K562 (cell line): ENCODE measurements around the gene TAS2R40. TPM values are rescaled to one million over a fixed set of nuclear protein-coding genes. Genes with fewer than 3 reads are reported as not detected.

ENCODE experiments used
- DIDO1 ChIP-seq: fragments of 450-650 bp; IDR thresholded peaks from 2 replicates; pipeline ENCODE4 v1.6.1; 2016; ENCODE audit warnings: low read depth, missing biosample characterization, missing genetic modification characterization
- ETV5 ChIP-seq: sonication (generic); formaldehyde crosslinking; IDR thresholded peaks from 2 replicates; pipeline ENCODE4 v1.4.0; 2020; ENCODE audit warnings: low read depth, mild to moderate bottlenecking, missing genetic modification reagents
- HDAC6 ChIP-seq: IDR thresholded peaks from 2 replicates; pipeline ENCODE4 v1.6.1; 2012; ENCODE audit warnings: low read depth, mild to moderate bottlenecking, control low read depth, inconsistent platforms, low read length, moderate library complexity
- HNRNPH1 ChIP-seq: fragments of 200-400 bp; formaldehyde crosslinking; optimal IDR thresholded peaks from 2 replicates; pipeline ENCODE3; 2017; ENCODE audit warnings: low read depth, mild to moderate bottlenecking, low read length, moderate library complexity
- MXI1 ChIP-seq: IDR thresholded peaks from 2 replicates; pipeline ENCODE4 v1.6.1; 2011; ENCODE audit warnings: low read depth, mild to moderate bottlenecking, improper control_type of control experiment, low read length
- SIN3B ChIP-seq: fragments of 450-650 bp; IDR thresholded peaks from 2 replicates; pipeline ENCODE4 v1.6.1; 2017; ENCODE audit warnings: low read depth, mild to moderate bottlenecking, moderate library complexity
- SMAD1 ChIP-seq: fragments of 150-350 bp; IDR thresholded peaks from 2 replicates; pipeline ENCODE4 v1.6.1; 2014; ENCODE audit warnings: low read length, low read depth; ENCODE audit not compliant: partially characterized antibody
- SRF ChIP-seq, 2 experiments: fragments of 250-450, 450-650 bp in 1 of 2; sonication (Bioruptor Pico) in 1 of 2; sonication (generic) in 1 of 2; formaldehyde crosslinking; IDR thresholded peaks; 2 replicates each; pipeline versions ENCODE4 v1.5.0 to v1.5.1; 2020 to 2022; ENCODE audit warnings: mild to moderate bottlenecking in 1 of 2, missing genetic modification reagents in 1 of 2
- SRSF3 ChIP-seq: fragments of 200-400 bp; formaldehyde crosslinking; IDR thresholded peaks from 2 replicates; pipeline ENCODE4 v1.6.1; 2016; ENCODE audit warnings: mild to moderate bottlenecking, low read length, moderate library complexity; ENCODE audit not compliant: insufficient read depth
- ZNF76 ChIP-seq: fragments of 250-450 bp; sonication (Bioruptor Pico); IDR thresholded peaks from 2 replicates; pipeline ENCODE4 v1.4.0; 2020; ENCODE audit warnings: mild to moderate bottlenecking, moderate library complexity, borderline replicate concordance
- polyA plus RNA-seq, 8 experiments: library from polyadenylated mRNA; depleted of rRNA in 4 of 8; stranded (reverse) in 5 of 8; unstranded in 3 of 8; fragments of >200 nt; fragmentation: Nextera tagmentation in 2 of 8; fragmentation: Illumina TruSeq in 1 of 8; extraction: Ambion mirVana in 2 of 8; extraction: Trizol in 1 of 8; gene quantifications; 2 replicates each; pipeline versions ENCODE4 v1.2.1 to v1.2.3, GENCODE V29; 2011 to 2014; ENCODE audit warnings: inconsistent platforms in 1 of 8, missing spikeins in 1 of 8
- total RNA-seq, 7 experiments: library from RNA; depleted of rRNA in 6 of 7; stranded (reverse); fragments of >200 nt in 6 of 7; fragmentation: Illumina TruSeq in 2 of 7; extraction: Trizol in 2 of 7; gene quantifications; 2 replicates each; pipeline versions ENCODE4 v1.2.1 to v1.2.3, GENCODE V29; 2011 to 2021; ENCODE audit warnings: low replicate concordance in 1 of 7
- TF ChIP-seq, protein P1 (sequence below): fragments of 250-450 bp; sonication (Bioruptor Pico); IDR thresholded peaks from 2 replicates; pipeline ENCODE4 v1.9.0; 2021; ENCODE audit warnings: mild to moderate bottlenecking, inconsistent platforms
- TF ChIP-seq, protein P2 (sequence below): sonication (generic); formaldehyde crosslinking; IDR thresholded peaks from 2 replicates; pipeline ENCODE4 v1.8.1; 2023; ENCODE audit warnings: missing genetic modification reagents, mild to moderate bottlenecking, borderline replicate concordance
- TF ChIP-seq, protein P3 (sequence below): IDR thresholded peaks from 3 replicates; pipeline ENCODE4 v1.6.1; 2011; ENCODE audit warnings: borderline replicate concordance, mild to moderate bottlenecking, moderate library complexity; ENCODE audit not compliant: insufficient read length; ENCODE audit errors: extremely low read depth

The TAS2R40 gene
- total and polyA plus RNA-seq, 9 of the 15 experiments (the other 6 are each of a cell fraction or from before 2014, with no cell fraction given): not detected

DNA sequence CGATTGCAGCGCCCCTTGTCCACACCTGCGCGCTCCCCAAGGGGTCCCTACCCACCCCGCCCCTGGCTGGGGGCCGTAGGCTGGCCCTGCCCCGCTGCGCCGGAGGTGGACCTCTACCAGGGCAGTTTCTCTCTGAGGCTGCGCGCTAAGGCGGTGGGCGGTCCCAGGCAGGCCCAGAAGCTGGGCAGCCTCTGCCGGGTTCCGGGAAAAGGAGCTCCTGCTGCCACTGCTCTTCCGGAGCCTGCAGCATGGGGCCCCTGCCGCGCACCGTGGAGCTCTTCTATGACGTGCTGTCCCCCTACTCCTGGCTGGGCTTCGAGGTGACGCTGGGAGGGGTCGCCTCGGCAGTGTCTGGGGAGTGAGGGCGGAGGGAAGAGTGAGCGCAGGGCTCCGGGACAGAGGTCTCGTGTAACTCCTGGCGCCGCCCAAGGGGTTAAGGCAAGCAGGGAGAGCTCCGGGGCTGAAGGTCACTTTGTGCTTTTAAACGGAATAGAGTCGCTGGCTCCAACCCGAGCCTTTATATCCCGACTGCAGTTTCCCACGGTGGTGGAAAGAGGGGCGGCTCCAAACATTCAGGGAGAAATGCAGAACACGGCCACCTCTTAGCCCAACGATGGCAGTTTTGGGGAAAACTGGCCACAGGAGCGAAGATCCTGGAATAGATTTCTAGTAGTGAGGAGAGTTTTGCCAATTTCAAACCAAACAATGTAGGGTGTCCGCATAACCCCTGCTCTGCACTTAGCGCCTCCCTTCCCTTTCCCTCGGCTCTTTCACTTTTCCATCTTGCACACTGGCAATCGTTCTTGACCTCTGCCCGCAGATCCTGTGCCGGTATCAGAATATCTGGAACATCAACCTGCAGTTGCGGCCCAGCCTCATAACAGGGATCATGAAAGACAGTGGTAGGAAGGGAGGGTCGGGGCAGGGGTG lies 41.7 kb downstream of the TAS2R40 start, which contains the start of gene GSTK1 (continued):
- TF ChIP-seq, protein P1, sequence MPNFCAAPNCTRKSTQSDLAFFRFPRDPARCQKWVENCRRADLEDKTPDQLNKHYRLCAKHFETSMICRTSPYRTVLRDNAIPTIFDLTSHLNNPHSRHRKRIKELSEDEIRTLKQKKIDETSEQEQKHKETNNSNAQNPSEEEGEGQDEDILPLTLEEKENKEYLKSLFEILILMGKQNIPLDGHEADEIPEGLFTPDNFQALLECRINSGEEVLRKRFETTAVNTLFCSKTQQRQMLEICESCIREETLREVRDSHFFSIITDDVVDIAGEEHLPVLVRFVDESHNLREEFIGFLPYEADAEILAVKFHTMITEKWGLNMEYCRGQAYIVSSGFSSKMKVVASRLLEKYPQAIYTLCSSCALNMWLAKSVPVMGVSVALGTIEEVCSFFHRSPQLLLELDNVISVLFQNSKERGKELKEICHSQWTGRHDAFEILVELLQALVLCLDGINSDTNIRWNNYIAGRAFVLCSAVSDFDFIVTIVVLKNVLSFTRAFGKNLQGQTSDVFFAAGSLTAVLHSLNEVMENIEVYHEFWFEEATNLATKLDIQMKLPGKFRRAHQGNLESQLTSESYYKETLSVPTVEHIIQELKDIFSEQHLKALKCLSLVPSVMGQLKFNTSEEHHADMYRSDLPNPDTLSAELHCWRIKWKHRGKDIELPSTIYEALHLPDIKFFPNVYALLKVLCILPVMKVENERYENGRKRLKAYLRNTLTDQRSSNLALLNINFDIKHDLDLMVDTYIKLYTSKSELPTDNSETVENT (CRISPR knock-in tag): peak; percentile 87
- TF ChIP-seq, protein P2, sequence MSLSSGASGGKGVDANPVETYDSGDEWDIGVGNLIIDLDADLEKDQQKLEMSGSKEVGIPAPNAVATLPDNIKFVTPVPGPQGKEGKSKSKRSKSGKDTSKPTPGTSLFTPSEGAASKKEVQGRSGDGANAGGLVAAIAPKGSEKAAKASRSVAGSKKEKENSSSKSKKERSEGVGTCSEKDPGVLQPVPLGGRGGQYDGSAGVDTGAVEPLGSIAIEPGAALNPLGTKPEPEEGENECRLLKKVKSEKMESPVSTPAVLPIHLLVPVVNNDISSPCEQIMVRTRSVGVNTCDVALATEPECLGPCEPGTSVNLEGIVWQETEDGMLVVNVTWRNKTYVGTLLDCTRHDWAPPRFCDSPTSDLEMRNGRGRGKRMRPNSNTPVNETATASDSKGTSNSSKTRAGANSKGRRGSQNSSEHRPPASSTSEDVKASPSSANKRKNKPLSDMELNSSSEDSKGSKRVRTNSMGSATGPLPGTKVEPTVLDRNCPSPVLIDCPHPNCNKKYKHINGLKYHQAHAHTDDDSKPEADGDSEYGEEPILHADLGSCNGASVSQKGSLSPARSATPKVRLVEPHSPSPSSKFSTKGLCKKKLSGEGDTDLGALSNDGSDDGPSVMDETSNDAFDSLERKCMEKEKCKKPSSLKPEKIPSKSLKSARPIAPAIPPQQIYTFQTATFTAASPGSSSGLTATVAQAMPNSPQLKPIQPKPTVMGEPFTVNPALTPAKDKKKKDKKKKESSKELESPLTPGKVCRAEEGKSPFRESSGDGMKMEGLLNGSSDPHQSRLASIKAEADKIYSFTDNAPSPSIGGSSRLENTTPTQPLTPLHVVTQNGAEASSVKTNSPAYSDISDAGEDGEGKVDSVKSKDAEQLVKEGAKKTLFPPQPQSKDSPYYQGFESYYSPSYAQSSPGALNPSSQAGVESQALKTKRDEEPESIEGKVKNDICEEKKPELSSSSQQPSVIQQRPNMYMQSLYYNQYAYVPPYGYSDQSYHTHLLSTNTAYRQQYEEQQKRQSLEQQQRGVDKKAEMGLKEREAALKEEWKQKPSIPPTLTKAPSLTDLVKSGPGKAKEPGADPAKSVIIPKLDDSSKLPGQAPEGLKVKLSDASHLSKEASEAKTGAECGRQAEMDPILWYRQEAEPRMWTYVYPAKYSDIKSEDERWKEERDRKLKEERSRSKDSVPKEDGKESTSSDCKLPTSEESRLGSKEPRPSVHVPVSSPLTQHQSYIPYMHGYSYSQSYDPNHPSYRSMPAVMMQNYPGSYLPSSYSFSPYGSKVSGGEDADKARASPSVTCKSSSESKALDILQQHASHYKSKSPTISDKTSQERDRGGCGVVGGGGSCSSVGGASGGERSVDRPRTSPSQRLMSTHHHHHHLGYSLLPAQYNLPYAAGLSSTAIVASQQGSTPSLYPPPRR (CRISPR knock-in tag): no peak
- TF ChIP-seq SRSF3 (0 out of 2 replicates have a peak, but pooled peaks have one; percentile 29), ZNF76 (peak; percentile 61; the same call in 1 of the 2 replicates), MXI1 (peak; percentile 40; the same call in 1 of the 2 replicates), ETV5 (CRISPR knock-in tag) (peak; percentile 84), DIDO1 (tag) (0 out of 2 replicates have a peak, but pooled peaks have one; percentile 17), SRF (CRISPR knock-in tag; IDR thresholded peaks at IDR 0.05) (peak in 1 of 2 experiments; percentile 41; a peak in 1 of 4 replicates), HNRNPH1 (no peak), SMAD1 (peak; percentile 69), HDAC6 (0 out of 2 replicates have a peak, but pooled peaks have one; percentile 88), SIN3B (peak; percentile 44; the same call in 1 of the 2 replicates)
- TF ChIP-seq, protein P3, sequence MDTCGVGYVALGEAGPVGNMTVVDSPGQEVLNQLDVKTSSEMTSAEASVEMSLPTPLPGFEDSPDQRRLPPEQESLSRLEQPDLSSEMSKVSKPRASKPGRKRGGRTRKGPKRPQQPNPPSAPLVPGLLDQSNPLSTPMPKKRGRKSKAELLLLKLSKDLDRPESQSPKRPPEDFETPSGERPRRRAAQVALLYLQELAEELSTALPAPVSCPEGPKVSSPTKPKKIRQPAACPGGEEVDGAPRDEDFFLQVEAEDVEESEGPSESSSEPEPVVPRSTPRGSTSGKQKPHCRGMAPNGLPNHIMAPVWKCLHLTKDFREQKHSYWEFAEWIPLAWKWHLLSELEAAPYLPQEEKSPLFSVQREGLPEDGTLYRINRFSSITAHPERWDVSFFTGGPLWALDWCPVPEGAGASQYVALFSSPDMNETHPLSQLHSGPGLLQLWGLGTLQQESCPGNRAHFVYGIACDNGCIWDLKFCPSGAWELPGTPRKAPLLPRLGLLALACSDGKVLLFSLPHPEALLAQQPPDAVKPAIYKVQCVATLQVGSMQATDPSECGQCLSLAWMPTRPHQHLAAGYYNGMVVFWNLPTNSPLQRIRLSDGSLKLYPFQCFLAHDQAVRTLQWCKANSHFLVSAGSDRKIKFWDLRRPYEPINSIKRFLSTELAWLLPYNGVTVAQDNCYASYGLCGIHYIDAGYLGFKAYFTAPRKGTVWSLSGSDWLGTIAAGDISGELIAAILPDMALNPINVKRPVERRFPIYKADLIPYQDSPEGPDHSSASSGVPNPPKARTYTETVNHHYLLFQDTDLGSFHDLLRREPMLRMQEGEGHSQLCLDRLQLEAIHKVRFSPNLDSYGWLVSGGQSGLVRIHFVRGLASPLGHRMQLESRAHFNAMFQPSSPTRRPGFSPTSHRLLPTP: no peak
